Right hindlimb (tissue), 1 donor: ENCODE results near the gene TCHP.

Source experiments
- DNase-seq: peaks from one replicate; pipeline ENCODE4 v3.0.0-alpha.2; 2018

TCHP gene

GRCh38 chr12:109939504-109939903 is 39.4 kb downstream of the TCHP start:
- DNase-seq: no peak

GRCh38 chr12:109940339-109940923 is 40.4 kb downstream of the TCHP start:
- no peak for DNase-seq

GRCh38 chr12:109943811-109944210 is 43.7 kb downstream of the TCHP start:
- DNase-seq: no peak

DNA sequence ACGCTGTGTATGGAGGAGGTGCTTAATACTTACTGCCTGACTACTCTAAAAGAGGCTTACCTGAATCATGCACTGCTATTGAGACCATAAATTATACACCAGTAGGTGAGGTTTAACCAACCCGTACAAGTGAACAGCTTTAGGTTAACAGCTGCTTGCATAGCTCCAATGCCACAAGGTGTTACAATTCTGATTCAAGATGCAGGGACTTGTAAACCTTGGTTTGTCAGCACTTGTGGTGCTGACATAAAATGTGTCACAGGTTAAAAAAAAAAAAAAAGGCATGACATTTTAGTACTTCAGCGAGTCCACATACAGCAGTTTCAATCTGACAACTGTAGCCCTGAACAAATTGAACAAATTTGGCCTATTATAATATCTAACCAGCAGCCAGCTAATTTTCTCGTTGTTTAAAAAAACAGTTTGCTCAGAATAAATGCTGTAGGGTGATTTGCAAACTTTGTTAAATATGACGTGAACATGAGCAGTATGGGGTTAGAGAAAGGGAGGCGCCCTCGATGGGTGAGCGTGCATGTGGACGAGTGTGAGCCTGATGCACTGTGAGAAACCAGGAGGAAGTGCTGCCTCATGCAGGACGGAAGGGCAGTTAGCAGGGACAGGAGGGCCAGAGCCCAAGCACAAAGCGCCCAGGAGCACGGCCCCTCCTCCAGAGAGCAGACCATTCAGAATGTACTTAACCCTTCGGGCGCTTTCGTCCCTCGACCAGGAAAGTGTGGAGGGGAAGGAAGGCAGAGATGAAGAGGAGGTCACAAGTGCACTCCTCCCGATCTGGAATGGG is 44.7 kb downstream of the TCHP start:
- no peak for DNase-seq

DNA sequence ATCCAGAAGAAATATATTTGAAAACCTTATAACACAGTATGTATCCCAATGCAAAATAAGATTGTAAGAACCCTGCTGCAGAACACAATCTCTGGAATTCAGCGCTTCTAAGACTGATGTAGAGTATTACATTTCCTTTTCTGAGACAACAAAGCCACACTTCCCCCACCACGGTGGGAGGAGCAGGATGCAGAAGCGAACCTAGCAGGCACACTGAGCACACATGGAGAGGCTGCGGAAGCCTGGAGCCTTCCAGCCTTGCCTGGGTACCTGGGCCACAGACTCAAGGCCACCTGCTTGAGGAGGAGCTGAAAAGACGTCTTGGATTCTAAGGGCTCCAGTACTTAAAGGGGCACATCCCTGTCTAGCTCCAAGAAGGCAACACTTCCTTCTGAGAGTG is 46.4 kb downstream of the TCHP start:
- no peak for DNase-seq

GRCh38 chr12:109946913-109947312 is 46.8 kb downstream of the TCHP start:
- no peak for DNase-seq

DNA sequence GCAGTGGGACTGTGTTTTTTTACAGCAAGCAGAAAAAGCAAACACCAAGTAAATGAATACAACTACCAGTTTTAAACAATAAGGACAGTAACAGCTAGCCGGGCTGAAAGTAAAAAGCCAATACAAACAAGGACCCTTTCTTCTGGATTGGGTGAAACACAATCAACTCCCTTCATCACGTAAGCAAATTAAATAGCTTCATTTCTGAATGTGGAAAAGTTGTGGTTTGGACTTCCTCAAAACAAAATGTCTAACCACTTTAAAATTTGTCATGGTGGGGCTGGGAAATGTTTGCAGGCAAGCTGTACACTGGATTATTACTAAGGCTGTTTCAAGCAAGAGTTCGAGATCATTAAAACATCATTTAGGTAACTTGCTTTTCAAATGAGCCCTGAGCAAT is 47.4 kb downstream of the TCHP start:
- no peak for DNase-seq

DNA sequence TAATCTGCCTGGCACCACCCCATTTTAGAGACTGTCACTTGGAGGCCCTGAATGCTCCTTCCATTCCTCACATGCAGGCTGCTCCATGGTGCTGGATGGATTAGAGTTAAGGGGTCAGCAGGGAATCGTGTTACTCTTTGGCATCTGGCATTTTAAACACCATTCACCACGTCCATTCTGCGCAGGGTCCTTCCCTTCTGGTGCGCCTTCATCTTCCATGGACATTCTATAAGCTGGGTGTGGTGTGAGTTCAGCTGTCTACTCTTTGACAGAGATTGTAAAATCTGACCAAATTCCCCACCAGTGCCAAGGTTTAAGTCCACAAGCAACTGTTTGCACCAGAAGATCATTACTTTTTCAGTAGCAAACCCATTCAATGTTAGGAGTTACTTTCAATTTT is 48.3 kb downstream of the TCHP start:
- DNase-seq: peak; percentile 56

- peak; percentile 74 for DNase-seq
These were observed 49.0 kb downstream of the TCHP start for GRCh38 chr12:109949089-109949488.

DNA sequence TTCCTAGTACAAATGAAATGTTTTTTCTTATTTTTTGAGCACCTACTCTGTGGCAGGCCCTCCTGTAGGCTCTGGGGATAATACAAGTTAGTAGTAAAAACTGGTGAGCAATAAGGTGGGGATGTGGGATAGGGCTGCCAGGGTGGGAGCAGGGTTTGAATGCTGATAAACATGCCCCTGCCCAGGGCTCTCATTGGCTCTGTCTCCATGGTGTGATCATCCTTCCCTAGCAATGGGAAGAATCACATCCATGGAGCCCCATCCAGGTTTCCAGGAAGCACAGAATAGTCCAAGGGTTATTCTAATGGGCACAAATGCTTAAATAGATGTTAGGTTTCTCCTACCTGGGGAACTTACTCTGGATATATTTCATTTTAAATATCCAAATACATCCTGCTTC is 50.6 kb downstream of the TCHP start:
- DNase-seq: no peak

DNA sequence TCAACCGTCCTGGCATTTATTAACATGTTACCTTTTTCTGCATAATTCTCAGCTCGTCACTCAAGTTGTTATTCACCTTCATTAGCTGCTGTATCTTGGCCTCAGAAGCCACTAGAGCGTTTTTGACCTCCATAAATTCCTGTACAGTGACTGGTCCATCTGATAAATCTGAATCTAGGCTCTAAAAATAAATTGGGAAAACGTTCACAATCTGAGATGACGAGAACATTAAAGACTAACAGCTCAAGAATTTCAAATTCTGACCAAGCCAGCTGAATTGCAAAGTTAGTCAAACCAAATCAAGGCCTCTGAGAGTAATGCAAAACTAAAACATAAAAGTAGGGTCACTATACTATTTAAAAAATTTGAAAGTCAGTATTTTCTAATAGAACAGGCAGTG is 51.1 kb downstream of the TCHP start:
- DNase-seq: no peak

DNA sequence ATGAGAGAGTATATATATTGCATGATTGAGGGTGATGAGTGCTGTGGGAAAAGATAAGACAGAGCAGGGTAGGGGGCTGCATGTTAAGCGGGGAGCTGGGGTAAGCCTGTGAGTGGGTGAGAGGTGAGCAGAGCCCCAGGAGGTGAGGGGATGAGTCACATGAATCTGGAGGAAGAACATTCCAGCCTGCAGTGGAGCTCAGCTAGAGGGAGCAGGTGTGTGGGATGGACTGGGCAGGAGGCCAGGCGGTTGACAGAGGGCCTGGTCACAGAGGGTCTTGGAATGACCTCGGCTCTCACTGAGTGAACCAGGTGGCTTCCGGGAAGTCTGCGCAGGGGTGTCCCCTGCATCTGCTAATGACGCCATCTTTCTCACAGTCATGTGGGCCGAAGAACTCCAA is 51.7 kb downstream of the TCHP start:
- DNase-seq: peak; percentile 73

- no peak for DNase-seq
These were observed 52.2 kb downstream of the TCHP start for GRCh38 chr12:109952160-109952858.

DNA sequence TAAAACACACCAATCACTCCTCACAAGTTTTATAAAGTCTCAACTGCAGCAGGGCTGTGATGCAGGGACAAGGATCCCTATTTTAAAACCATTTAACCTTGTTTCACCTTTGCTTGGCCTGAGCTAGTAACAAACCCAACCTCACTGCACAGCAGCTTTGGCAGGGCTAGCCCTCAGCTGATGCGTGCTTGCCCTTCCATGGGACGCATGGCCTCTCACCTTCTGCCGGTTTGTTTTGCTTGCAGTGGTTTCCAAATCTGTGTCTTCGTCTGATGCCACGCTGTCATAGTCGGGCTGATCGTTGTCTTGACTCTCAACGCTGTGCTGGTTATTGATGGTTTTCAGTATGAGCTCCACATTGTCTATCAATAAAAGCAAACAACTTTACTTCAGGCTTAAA is 52.8 kb downstream of the TCHP start:
- no peak for DNase-seq

DNA sequence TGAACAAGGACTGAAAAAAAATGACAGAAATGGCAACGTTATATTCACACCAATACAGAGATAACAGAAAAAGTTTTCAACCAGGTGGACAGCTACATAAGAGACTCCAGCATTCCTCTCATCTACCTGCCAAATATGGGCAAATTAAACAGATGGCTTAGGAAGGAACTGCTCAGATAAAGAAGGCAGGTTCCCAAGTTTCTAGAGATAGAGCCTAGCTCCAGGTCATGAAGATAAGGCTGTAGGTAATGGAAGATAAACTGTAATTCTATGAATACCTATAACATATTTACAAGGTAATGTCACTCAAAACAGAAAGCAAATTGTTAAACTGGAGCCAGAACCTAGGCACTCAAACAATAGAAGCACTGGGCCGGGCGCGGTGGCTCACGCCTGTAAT is 53.6 kb downstream of the TCHP start:
- DNase-seq: no peak

- no peak for DNase-seq
These were observed 58.3 kb downstream of the TCHP start for GRCh38 chr12:109958374-109958773.

GRCh38 chr12:109959411-109960093 is 59.5 kb downstream of the TCHP start:
- no peak for DNase-seq

GRCh38 chr12:109961201-109961600 is 61.1 kb downstream of the TCHP start:
- no peak for DNase-seq

DNA sequence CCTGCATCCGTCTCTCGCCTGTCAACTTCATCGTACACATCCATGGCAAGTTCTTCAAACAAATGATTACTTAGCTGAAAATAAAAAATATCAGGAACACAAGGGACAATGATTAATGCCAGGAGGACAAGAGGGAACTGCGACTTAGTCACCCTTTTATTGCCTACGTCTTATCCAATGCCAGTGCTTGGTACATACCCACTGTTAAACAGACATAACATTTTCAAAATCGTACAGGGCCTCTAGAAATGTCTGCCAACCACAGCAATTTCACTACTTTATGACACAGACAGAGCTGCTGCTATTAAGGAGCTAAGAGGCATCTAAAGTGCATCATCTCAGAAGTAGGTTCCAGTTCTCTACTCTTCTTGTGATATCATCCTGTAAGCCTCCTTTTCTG is 61.5 kb downstream of the TCHP start:
- DNase-seq: no peak

DNA sequence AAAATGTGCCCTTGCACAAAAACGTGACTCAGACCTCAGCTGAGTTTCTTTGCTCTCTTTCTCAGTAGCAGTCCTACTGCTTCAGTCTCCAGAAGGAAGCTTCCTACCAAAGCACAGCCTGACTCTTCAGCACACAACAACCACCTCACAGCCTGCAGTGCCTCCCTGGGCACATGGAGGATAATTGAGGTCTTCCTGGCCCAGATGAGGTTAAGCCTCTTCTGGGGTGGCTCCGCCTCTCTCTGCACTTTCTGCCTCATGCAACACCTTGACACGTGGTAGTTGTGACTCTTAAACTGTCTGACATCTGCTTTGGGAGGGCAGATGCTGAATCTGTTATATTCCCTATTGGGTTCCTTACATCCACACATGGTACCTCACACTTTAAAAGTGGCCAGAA is 62.3 kb downstream of the TCHP start:
- no peak for DNase-seq

- no peak for DNase-seq
These were observed 63.3 kb downstream of the TCHP start for GRCh38 chr12:109963330-109963729.

DNA sequence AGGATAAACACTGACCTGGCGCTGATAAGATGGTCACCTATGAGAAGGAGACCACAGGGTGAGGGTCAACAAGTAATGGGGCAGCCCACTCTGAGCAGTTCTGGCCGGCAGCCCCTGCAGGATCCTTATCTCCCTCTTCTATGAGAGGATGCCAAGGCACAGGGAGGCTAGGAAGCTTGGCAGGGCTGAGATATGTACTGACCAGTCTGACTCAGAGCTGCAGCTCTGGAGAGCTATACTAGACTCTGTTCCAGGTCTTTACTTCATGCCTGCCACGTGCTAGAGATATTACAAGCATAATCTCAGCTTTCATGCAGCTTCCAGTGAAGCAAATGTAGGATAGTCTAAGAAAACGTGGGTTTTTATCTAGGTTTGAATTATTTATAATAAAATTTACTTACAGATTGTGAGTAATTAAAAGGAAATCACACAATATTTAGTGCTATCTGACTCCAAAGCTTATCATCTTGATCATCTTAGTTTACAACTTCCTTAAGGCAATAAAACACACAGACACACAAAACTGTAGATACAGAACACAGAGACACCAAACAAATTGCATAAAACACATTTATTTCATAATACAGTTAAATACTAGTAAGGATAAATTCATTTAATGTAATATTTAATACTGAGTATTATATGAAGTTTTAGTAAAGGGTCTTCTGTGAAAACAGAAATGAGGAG is 63.8 kb downstream of the TCHP start:
- no peak for DNase-seq

GRCh38 chr12:109966546-109966945 is 66.5 kb downstream of the TCHP start:
- no peak for DNase-seq
